ENCODE measurements around the gene PKIB. TPM values are rescaled to one million over a fixed set of nuclear protein-coding genes. Genes with fewer than 3 reads are reported as not detected.

Gene PKIB
- total and polyA plus RNA-seq, 4 donors = 2.5 to 5.1 (median 3.0) TPM

- TF ChIP-seq, protein P1, sequence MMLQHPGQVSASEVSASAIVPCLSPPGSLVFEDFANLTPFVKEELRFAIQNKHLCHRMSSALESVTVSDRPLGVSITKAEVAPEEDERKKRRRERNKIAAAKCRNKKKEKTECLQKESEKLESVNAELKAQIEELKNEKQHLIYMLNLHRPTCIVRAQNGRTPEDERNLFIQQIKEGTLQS (IDR thresholded peaks at IDR 0.05) = no peak
- TF ChIP-seq SP1 (IDR thresholded peaks at IDR 0.05) = no peak
- no peak for TF ChIP-seq FOXA2 (IDR thresholded peaks at IDR 0.05)
- no peak for TF ChIP-seq YY1 (IDR thresholded peaks at IDR 0.05)
- no peak for TF ChIP-seq GABPA (IDR thresholded peaks at IDR 0.05 in 1 of 2, conservative IDR thresholded peaks at IDR 0.05 in 1 of 2)
- no peak for TF ChIP-seq FOXA1 (IDR thresholded peaks at IDR 0.05)
- TF ChIP-seq RAD21 (IDR thresholded peaks at IDR 0.05) = no peak
- no peak for TF ChIP-seq RXRA (IDR thresholded peaks at IDR 0.05)
- TF ChIP-seq REST (IDR thresholded peaks at IDR 0.05) = no peak
- no peak for TF ChIP-seq HNF4A (conservative IDR thresholded peaks at IDR 0.05)
- TF ChIP-seq NR2F2 (IDR thresholded peaks at IDR 0.05) = no peak
- TF ChIP-seq CTCF (IDR thresholded peaks at IDR 0.05; ENCODE audit: low read depth, low read length, missing input control) = no peak
- TF ChIP-seq, protein P2, sequence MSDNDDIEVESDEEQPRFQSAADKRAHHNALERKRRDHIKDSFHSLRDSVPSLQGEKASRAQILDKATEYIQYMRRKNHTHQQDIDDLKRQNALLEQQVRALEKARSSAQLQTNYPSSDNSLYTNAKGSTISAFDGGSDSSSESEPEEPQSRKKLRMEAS (IDR thresholded peaks at IDR 0.05) = no peak
- no peak for TF ChIP-seq TAF1 (conservative IDR thresholded peaks at IDR 0.05)
- TF ChIP-seq, protein P3, sequence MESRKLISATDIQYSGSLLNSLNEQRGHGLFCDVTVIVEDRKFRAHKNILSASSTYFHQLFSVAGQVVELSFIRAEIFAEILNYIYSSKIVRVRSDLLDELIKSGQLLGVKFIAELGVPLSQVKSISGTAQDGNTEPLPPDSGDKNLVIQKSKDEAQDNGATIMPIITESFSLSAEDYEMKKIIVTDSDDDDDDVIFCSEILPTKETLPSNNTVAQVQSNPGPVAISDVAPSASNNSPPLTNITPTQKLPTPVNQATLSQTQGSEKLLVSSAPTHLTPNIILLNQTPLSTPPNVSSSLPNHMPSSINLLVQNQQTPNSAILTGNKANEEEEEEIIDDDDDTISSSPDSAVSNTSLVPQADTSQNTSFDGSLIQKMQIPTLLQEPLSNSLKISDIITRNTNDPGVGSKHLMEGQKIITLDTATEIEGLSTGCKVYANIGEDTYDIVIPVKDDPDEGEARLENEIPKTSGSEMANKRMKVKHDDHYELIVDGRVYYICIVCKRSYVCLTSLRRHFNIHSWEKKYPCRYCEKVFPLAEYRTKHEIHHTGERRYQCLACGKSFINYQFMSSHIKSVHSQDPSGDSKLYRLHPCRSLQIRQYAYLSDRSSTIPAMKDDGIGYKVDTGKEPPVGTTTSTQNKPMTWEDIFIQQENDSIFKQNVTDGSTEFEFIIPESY (IDR thresholded peaks at IDR 0.05) = no peak
- no peak for TF ChIP-seq HNF4G (IDR thresholded peaks at IDR 0.05)
- no peak for TF ChIP-seq EGR1 (IDR thresholded peaks at IDR 0.05; ENCODE audit: low read depth in 2 of 2)
- Histone ChIP-seq H3K9ac (ENCODE audit: low read depth in 1 of 2, low read length in 2 of 2) (no peak overlapping the region), H3K9me3 (ENCODE audit: control insufficient read depth in 4 of 4, low read length in 3 of 4) (no peaks in the 10 kb centered on the region), H3K36me3 (ENCODE audit: control insufficient read depth in 4 of 4, insufficient read depth in 3 of 4, low read depth in 1 of 4, low read length in 3 of 4) (no peaks in the 10 kb centered on the region), H3K27me3 (ENCODE audit: control insufficient read depth in 4 of 4, insufficient read depth in 4 of 4, low read length in 3 of 4) (no peaks in the 10 kb centered on the region), H3K27ac (ENCODE audit: low read depth in 1 of 2, low read length in 2 of 2) (no peak overlapping the region), H3K4me1 (ENCODE audit: control insufficient read depth in 4 of 4, insufficient read depth in 4 of 4, low read length in 3 of 4) (no peaks in the 10 kb centered on the region), H3K4me3 (ENCODE audit: low read depth in 1 of 3, low read length in 3 of 3) (no peak overlapping the region)
- DNase-seq (ENCODE audit: low spot score) = no peak
- WGBS = 95% methylated on average over 2 of the region's 2 CpGs
These were observed 56.2 kb downstream of the PKIB start for GRCh38 chr6:122666418-122666817.

- no peak overlapping the region for H3K9ac ChIP-seq (ENCODE audit: low read depth in 1 of 2, low read length in 2 of 2)
These were observed 59.2 kb downstream of the PKIB start for GRCh38 chr6:122669418-122669817.

More at GRCh38 chr6:122669418-122669817, 59.2 kb downstream of the PKIB start:
- H3K4me1 ChIP-seq (ENCODE audit: control insufficient read depth in 4 of 4, insufficient read depth in 4 of 4, low read length in 3 of 4) = no peaks in the 10 kb centered on the region
- 70% methylated on average over 2 of the region's 2 CpGs for WGBS
- no peaks in the 10 kb centered on the region for H3K27me3 ChIP-seq (ENCODE audit: control insufficient read depth in 4 of 4, insufficient read depth in 4 of 4, low read length in 3 of 4)
- DNase-seq (ENCODE audit: low spot score) = no peak
- no peak overlapping the region for H3K4me3 ChIP-seq (ENCODE audit: low read depth in 1 of 3, low read length in 3 of 3)
- H3K9me3 ChIP-seq (ENCODE audit: control insufficient read depth in 4 of 4, low read length in 3 of 4) = no peaks in the 10 kb centered on the region
- H3K27ac ChIP-seq (ENCODE audit: low read depth in 1 of 2, low read length in 2 of 2) = no peak overlapping the region
- TF ChIP-seq RXRA (IDR thresholded peaks at IDR 0.05) (no peak), FOXA2 (IDR thresholded peaks at IDR 0.05) (no peak), NR2F2 (IDR thresholded peaks at IDR 0.05) (no peak), JUND (IDR thresholded peaks at IDR 0.05) (no peak)
- TF ChIP-seq, protein P3 (IDR thresholded peaks at IDR 0.05) = no peak
- H3K36me3 ChIP-seq (ENCODE audit: control insufficient read depth in 4 of 4, insufficient read depth in 3 of 4, low read depth in 1 of 4, low read length in 3 of 4) = no peaks in the 10 kb centered on the region
